ENCODE results near the gene MSANTD2.

MSANTD2 gene

GRCh38 chr11:124738713-124739478 lies 61.3 kb downstream of the MSANTD2 start:
- Histone ChIP-seq H3K4me1 (ENCODE audit: control insufficient read depth, insufficient read depth, low read length) (peaks cover 9% of the 10 kb centered on the region), H3K4me2 (ENCODE audit: low read length) (peak overlapping the region; percentile 91), H3K4me3 (ENCODE audit: low read length) (peak overlapping the region; percentile 72), H3K36me3 (ENCODE audit: insufficient read depth, low read length) (no peaks in the 10 kb centered on the region), H3K9ac (ENCODE audit: low read depth, low read length) (no peak overlapping the region), H3K27me3 (ENCODE audit: control insufficient read depth, insufficient read depth, low read length) (peaks cover 20% of the 10 kb centered on the region), H3K9me3 (replicated peaks; ENCODE audit: low read length) (no peaks in the 10 kb centered on the region)

GRCh38 chr11:124737638-124738305 lies 62.4 kb downstream of the MSANTD2 start:
- no peaks in the 10 kb centered on the region for H3K9me3 ChIP-seq (replicated peaks; ENCODE audit: low read length)
- H3K9ac ChIP-seq (ENCODE audit: low read depth, low read length): no peak overlapping the region
- H3K4me2 ChIP-seq (ENCODE audit: low read length): no peak overlapping the region
- H3K4me3 ChIP-seq (ENCODE audit: low read length): no peak overlapping the region
- H3K4me1 ChIP-seq (ENCODE audit: control insufficient read depth, insufficient read depth, low read length): peaks cover 9% of the 10 kb centered on the region
- peaks cover 23% of the 10 kb centered on the region for H3K27me3 ChIP-seq (ENCODE audit: control insufficient read depth, insufficient read depth, low read length)
- H3K36me3 ChIP-seq (ENCODE audit: insufficient read depth, low read length): no peaks in the 10 kb centered on the region

GRCh38 chr11:124736736-124737135 lies 63.5 kb downstream of the MSANTD2 start:
- Histone ChIP-seq H3K4me3 (ENCODE audit: low read length) (no peak overlapping the region), H3K4me1 (ENCODE audit: control insufficient read depth, insufficient read depth, low read length) (peaks cover 9% of the 10 kb centered on the region), H3K9me3 (replicated peaks; ENCODE audit: low read length) (no peaks in the 10 kb centered on the region), H3K36me3 (ENCODE audit: insufficient read depth, low read length) (no peaks in the 10 kb centered on the region), H3K27me3 (ENCODE audit: control insufficient read depth, insufficient read depth, low read length) (peaks cover 23% of the 10 kb centered on the region), H3K9ac (ENCODE audit: low read depth, low read length) (no peak overlapping the region), H3K4me2 (ENCODE audit: low read length) (no peak overlapping the region)

DNA sequence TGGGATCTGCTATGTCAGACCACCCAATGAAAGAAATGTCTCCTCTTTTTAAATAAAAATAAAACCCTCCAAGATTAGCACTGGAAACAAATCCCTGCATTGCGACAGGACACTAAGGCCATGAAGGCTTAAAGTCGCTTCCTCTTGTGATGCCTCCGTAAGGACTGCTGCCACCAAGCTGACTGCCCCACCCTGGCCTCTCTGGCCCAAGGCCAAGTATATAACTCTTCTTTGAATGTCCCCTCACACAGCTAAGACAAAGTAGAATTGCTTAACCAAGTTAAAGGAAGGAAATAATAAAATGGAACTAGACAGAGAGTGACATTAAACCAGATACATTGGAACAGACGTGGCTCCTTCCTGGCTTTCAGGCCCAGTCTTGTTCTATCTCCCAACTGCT lies 68.0 kb downstream of the MSANTD2 start:
- Histone ChIP-seq H3K27me3 (ENCODE audit: control insufficient read depth, insufficient read depth, low read length) (peaks cover 24% of the 10 kb centered on the region), H3K36me3 (ENCODE audit: insufficient read depth, low read length) (no peaks in the 10 kb centered on the region), H3K4me2 (ENCODE audit: low read length) (no peak overlapping the region), H3K9me3 (replicated peaks; ENCODE audit: low read length) (no peaks in the 10 kb centered on the region), H3K9ac (ENCODE audit: low read depth, low read length) (no peak overlapping the region), H3K4me3 (ENCODE audit: low read length) (no peak overlapping the region), H3K4me1 (ENCODE audit: control insufficient read depth, insufficient read depth, low read length) (no peaks in the 10 kb centered on the region)

- Histone ChIP-seq H3K4me2 (ENCODE audit: low read length) (no peak overlapping the region), H3K4me3 (ENCODE audit: low read length) (no peak overlapping the region), H3K9me3 (replicated peaks; ENCODE audit: low read length) (no peaks in the 10 kb centered on the region), H3K36me3 (ENCODE audit: insufficient read depth, low read length) (no peaks in the 10 kb centered on the region), H3K27me3 (ENCODE audit: control insufficient read depth, insufficient read depth, low read length) (peaks cover 19% of the 10 kb centered on the region), H3K4me1 (ENCODE audit: control insufficient read depth, insufficient read depth, low read length) (peaks cover 13% of the 10 kb centered on the region), H3K9ac (ENCODE audit: low read depth, low read length) (no peak overlapping the region)
Measured at GRCh38 chr11:124729571-124729970, 70.6 kb downstream of the MSANTD2 start.

DNA sequence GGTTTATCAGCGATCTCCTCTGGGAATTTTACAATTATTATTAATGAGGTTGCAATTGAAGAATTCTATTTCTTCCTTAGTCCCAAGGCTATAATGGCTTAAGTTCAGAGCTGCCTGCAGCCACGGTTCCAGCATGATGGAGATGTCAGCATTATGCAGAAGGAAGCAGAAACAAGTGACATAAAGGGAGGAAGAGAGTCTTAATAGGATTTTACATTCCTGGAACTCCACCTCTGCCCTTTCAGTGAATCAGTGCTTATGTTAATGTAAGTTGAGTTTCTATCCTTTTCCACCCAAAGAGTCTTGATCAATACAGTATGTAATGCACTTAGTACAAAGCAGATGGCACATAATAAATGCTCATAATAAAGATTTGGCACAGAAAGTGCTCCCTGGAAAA lies 72.1 kb downstream of the MSANTD2 start:
- H3K36me3 ChIP-seq (ENCODE audit: insufficient read depth, low read length): no peaks in the 10 kb centered on the region
- H3K4me1 ChIP-seq (ENCODE audit: control insufficient read depth, insufficient read depth, low read length): peaks cover 13% of the 10 kb centered on the region
- no peaks in the 10 kb centered on the region for H3K9me3 ChIP-seq (replicated peaks; ENCODE audit: low read length)
- H3K9ac ChIP-seq (ENCODE audit: low read depth, low read length): no peak overlapping the region
- no peak overlapping the region for H3K4me3 ChIP-seq (ENCODE audit: low read length)
- no peak overlapping the region for H3K4me2 ChIP-seq (ENCODE audit: low read length)
- peaks cover 26% of the 10 kb centered on the region for H3K27me3 ChIP-seq (ENCODE audit: control insufficient read depth, insufficient read depth, low read length)

GRCh38 chr11:124727474-124727873 lies 72.7 kb downstream of the MSANTD2 start:
- Histone ChIP-seq H3K4me3 (ENCODE audit: low read length) (no peak overlapping the region), H3K9ac (ENCODE audit: low read depth, low read length) (no peak overlapping the region), H3K4me1 (ENCODE audit: control insufficient read depth, insufficient read depth, low read length) (peaks cover 13% of the 10 kb centered on the region), H3K4me2 (ENCODE audit: low read length) (no peak overlapping the region), H3K36me3 (ENCODE audit: insufficient read depth, low read length) (no peaks in the 10 kb centered on the region), H3K27me3 (ENCODE audit: control insufficient read depth, insufficient read depth, low read length) (peaks cover 28% of the 10 kb centered on the region), H3K9me3 (replicated peaks; ENCODE audit: low read length) (no peaks in the 10 kb centered on the region)

GRCh38 chr11:124725719-124726105 lies 74.5 kb downstream of the MSANTD2 start:
- peak overlapping the region; percentile 29 for H3K4me2 ChIP-seq (ENCODE audit: low read length)
- no peak overlapping the region for H3K9ac ChIP-seq (ENCODE audit: low read depth, low read length)
- H3K27me3 ChIP-seq (ENCODE audit: control insufficient read depth, insufficient read depth, low read length): peaks cover 46% of the 10 kb centered on the region
- H3K36me3 ChIP-seq (ENCODE audit: insufficient read depth, low read length): no peaks in the 10 kb centered on the region
- peaks cover 13% of the 10 kb centered on the region for H3K4me1 ChIP-seq (ENCODE audit: control insufficient read depth, insufficient read depth, low read length)
- no peaks in the 10 kb centered on the region for H3K9me3 ChIP-seq (replicated peaks; ENCODE audit: low read length)
- peak overlapping the region; percentile 14 for H3K4me3 ChIP-seq (ENCODE audit: low read length)

- Histone ChIP-seq H3K36me3 (ENCODE audit: insufficient read depth, low read length) (no peaks in the 10 kb centered on the region), H3K27me3 (ENCODE audit: control insufficient read depth, insufficient read depth, low read length) (peaks cover 48% of the 10 kb centered on the region), H3K4me3 (ENCODE audit: low read length) (no peak overlapping the region), H3K9me3 (replicated peaks; ENCODE audit: low read length) (no peaks in the 10 kb centered on the region), H3K4me2 (ENCODE audit: low read length) (peak overlapping the region; percentile 29), H3K4me1 (ENCODE audit: control insufficient read depth, insufficient read depth, low read length) (peaks cover 13% of the 10 kb centered on the region), H3K9ac (ENCODE audit: low read depth, low read length) (no peak overlapping the region)
Measured at GRCh38 chr11:124724979-124725718, 75.1 kb downstream of the MSANTD2 start.

- Histone ChIP-seq H3K4me3 (ENCODE audit: low read length) (no peak overlapping the region), H3K27me3 (ENCODE audit: control insufficient read depth, insufficient read depth, low read length) (peaks cover 67% of the 10 kb centered on the region), H3K4me2 (ENCODE audit: low read length) (no peak overlapping the region), H3K36me3 (ENCODE audit: insufficient read depth, low read length) (no peaks in the 10 kb centered on the region), H3K9ac (ENCODE audit: low read depth, low read length) (no peak overlapping the region), H3K4me1 (ENCODE audit: control insufficient read depth, insufficient read depth, low read length) (peaks cover 23% of the 10 kb centered on the region), H3K9me3 (replicated peaks; ENCODE audit: low read length) (no peaks in the 10 kb centered on the region)
Measured at GRCh38 chr11:124722176-124722575, 78.0 kb downstream of the MSANTD2 start.

DNA sequence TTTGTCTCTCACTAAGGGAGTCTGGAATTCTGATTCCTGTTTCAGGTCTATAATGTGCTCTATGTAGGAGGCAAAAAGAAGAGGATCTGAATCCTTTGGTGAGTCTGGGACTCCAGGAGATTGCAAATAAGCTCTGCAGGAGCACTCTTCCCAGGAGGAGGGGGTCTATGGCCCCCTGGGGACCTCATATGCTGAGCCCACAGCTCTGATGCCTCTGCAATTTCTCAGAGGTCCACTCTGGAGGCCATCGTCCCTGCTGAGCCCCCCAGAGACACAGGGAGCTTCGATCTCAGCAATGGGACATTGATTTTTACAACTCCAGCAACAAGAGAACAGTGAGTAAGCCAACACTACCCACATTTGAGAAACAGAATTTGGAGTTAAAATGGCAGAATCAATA lies 80.7 kb downstream of the MSANTD2 start:
- no peak overlapping the region for H3K4me3 ChIP-seq (ENCODE audit: low read length)
- no peaks in the 10 kb centered on the region for H3K36me3 ChIP-seq (ENCODE audit: insufficient read depth, low read length)
- peaks cover 81% of the 10 kb centered on the region for H3K27me3 ChIP-seq (ENCODE audit: control insufficient read depth, insufficient read depth, low read length)
- H3K4me2 ChIP-seq (ENCODE audit: low read length): no peak overlapping the region
- no peak overlapping the region for H3K9ac ChIP-seq (ENCODE audit: low read depth, low read length)
- peaks cover 10% of the 10 kb centered on the region for H3K4me1 ChIP-seq (ENCODE audit: control insufficient read depth, insufficient read depth, low read length)
- H3K9me3 ChIP-seq (replicated peaks; ENCODE audit: low read length): no peaks in the 10 kb centered on the region
